Measurements from ENCODE around the gene ULBP2. TPM values are rescaled to one million over a fixed set of nuclear protein-coding genes. Genes with fewer than 3 reads are reported as not detected.

Gene ULBP2
- total and polyA plus RNA-seq, 8 donors: 2.2 to 3.6 (median 2.5) TPM

DNA sequence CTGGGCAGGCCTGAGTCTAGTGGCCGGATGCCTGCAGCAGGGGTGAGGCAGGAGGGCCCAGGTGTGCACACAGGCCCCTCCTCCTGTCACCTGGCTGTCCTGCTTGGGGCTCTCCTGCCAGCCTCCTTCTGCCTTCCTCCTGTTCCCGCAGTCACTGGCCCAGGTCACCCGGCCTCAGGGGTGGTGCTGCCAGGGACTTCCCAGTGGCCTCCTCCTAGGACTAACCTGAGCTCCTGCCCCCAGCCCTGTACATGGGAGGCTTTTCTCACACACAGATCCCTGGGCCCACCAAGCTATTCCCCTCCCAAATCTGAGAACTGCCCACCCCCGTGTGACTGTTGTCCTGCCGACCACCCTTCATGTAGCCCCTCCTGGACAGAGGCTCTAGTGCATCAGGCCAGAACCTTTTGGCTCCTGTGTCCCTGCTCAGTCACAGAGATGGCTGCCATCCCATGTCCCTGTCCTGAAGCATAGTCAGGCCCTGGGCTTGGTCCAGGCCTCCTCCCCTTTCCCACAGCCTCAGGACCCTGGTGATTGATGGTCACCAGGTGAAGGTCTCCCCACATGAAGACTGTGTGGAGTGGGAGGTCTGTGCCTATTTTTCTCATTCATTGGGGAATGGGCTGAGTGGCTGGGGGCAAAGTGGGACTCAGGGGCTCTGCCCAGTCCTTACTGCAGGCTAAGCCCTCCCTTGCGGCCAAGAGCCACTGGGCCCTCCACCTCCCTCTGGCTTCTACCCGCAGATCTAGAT, 20.8 kb downstream of the ULBP2 start:
- intact Hi-C loops (cut with DNase I): no loop called here

GRCh38 chr6:149963212-149963461, 21.3 kb downstream of the ULBP2 start:
- intact Hi-C loops (cut with DNase I): no loop called here
- no peaks in the 10 kb centered on the region for H3K9me3 ChIP-seq
- peak overlapping the region; percentile 33 to 50 for H3K4me3 ChIP-seq
- peaks cover 3 to 16% of the 10 kb centered on the region in 2 donors for H3K4me1 ChIP-seq
- peaks cover 28 to 98% of the 10 kb centered on the region in 2 donors for H3K27me3 ChIP-seq
- ATAC-seq: no peak
- H3K36me3 ChIP-seq: no peaks in the 10 kb centered on the region
- TF ChIP-seq CTCF (IDR thresholded peaks at IDR 0.05): no peak
- H3K27ac ChIP-seq: peak overlapping the region in 1 of 2 donors; percentile 49
- no peak for DNase-seq

More for the DNA sequence above, 20.8 kb downstream of the ULBP2 start:
- Histone ChIP-seq H3K27me3 (peaks cover 33 to 98% of the 10 kb centered on the region in 2 donors), H3K27ac (peak overlapping the region in 1 of 2 donors; percentile 49), H3K9me3 (no peaks in the 10 kb centered on the region), H3K4me3 (no peak overlapping the region), H3K36me3 (no peaks in the 10 kb centered on the region), H3K4me1 (peaks cover 3 to 16% of the 10 kb centered on the region in 2 donors)
- no peak for ATAC-seq
- no peak for TF ChIP-seq CTCF (IDR thresholded peaks at IDR 0.05)
- DNase-seq: no peak

DNA sequence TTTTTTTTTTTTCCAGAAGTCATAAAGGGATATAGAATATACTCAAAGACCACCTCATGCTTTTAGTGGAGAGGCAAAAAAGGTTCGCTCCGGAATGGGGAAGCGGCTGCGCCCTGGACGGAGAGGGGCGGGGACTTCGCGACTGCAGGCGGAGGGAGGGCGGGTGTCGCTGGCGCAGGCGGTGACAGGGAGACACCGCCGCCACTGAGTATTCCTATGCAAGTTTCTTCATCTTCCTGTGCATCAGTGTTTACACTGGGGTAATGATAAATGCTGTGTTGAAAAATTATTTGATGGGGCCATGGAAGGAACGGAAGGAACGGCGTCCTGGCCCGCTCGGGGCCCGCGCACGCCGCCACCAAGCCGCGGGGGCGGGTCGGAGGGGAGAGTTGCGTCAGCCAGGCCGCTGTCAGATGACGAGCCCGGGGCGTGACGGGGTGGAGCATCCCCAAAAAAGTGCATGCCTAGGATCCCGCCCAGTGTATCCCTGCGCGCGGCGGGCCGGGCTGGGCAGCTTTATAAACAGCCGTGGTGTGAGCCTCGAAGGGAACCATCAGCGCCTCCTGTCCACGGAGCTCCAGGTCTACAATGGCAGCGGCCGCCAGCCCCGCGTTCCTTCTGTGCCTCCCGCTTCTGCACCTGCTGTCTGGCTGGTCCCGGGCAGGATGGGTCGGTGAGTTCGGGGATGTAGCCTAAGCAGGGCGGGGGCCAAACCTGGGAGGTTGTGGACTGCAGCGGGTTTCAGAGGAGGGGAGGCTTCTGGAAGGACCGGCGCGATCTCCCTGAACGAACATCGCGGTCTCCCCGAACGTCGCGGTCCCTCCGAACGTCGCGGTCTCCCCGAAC, 21.9 kb downstream of the ULBP2 start, which contains the start of gene ULBP1:
Gene ULBP1, plus strand, starts transcription at position 482 of the 846 bp plus-strand sequence. Its CDS starts 107 bp downstream, at position 589.
- intact Hi-C loops (cut with DNase I): no loop called here
- peaks cover 27 to 94% of the 10 kb centered on the region in 2 donors for H3K27me3 ChIP-seq
- DNase-seq (peak; percentile 68 to 92 (median 85)), ATAC-seq (peak; percentile 94)
- peak within 1 kb of the TSS; percentile 44 to 49 for H3K27ac ChIP-seq
- H3K4me3 ChIP-seq: peak within 1 kb of the TSS; percentile 33 to 50
- no peaks in the 10 kb centered on the region for H3K9me3 ChIP-seq
- H3K4me1 ChIP-seq: peaks cover 3 to 16% of the 10 kb centered on the region in 2 donors
- no peak for TF ChIP-seq CTCF (IDR thresholded peaks at IDR 0.05)
- H3K36me3 ChIP-seq: no peaks in the 10 kb centered on the region

DNA sequence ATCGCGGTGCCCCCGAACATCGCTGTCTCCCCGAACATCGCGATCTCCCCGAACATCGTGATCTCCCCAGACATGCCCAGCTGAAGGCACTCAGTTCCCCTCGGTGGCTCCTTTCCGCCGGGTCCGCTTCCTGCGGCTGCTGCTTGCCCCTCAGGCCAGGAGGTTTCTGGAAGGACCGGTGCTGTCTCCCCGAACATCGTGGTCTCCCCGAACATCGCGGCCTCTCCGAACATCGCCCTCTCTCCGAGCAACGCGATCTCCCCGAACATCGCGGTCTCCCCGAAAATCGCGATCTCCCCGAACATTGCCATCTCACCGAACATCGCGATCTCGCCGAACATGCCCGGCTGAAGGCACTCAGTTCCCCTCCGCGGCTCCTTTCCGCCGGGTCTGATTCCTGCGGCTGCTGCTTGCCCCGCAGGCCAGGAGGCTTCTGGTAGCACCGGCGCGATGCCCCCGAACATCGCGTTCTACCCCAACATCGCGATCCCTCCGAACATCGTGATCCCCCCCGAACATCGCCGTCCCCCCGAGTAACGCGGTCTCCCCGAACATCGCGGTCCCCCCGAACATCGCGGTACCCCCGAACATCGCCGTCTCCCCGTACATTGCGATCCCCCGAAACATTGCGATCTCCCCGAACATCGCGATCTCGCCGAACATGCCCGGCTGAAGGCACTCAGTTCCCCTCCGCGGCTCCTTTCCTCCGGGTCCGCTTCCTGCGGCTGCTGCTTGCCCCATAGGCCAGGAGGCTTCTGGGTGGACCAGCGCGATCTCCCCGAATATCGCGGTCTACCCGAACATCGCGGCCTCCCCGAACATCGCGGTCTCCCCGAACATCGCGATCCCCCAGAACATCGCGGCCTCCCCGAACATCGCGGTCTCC, 22.7 kb downstream of the ULBP2 start:
- ATAC-seq (peak; percentile 5), DNase-seq (peak in 1 of 4 donors; percentile 42)
- Histone ChIP-seq H3K36me3 (no peaks in the 10 kb centered on the region), H3K9me3 (no peaks in the 10 kb centered on the region), H3K27ac (no peak overlapping the region), H3K4me3 (peak overlapping the region; percentile 33 to 50), H3K4me1 (peaks cover 3 to 16% of the 10 kb centered on the region in 2 donors), H3K27me3 (peaks cover 27 to 94% of the 10 kb centered on the region in 2 donors)
- intact Hi-C loops (cut with DNase I): no loop called here
- no peak for TF ChIP-seq CTCF (IDR thresholded peaks at IDR 0.05)
